ENCODE data around the gene FAM3A. TPM values are rescaled to one million over a fixed set of nuclear protein-coding genes. Genes with fewer than 3 reads are reported as not detected.

FAM3A gene
- total and polyA plus RNA-seq, 9 of the 15 experiments (the other 6 are each of a cell fraction or from before 2014, with no cell fraction given): 0.75 to 70.6 (median 27.0) TPM

DNA sequence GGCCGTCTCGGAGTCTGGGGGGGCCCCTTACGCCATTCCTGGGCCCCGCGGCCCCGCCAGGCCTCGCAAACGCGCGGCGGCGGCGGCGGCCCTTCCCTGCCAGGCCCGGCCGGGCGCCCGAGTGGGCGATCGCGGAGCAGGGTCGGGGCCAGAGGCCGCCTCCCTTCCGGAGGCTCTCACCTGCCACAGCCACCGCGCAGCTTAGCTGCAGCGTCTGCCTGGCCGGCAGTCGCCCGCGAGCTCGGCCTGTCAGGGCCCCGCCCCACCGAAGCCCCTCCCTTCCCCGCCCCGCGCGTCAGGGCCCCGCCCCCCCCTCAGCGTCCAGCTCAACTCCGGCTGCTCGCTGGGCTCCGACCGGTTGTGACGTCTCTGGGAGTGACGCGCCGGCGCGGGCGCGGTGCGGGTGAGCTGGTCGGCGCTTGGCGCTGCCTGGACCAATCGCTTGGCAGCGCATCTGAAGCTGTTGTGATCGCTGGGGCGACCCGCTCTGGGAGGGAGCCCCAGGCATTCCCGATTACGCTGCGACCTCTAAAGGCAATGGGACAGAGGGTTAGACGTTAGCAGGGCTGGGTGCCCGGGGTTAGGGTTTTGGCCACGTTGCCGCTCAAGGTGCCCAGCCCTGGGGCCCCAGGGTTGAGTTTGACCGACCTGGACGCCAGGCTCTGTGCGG lies 25.5 kb downstream of the FAM3A start, which contains the start of gene SLC10A3 (continued):
- TF ChIP-seq ZNF655 (CRISPR knock-in tag; IDR thresholded peaks at IDR 0.05) (no peak), RBM15 (IDR thresholded peaks at IDR 0.05; ENCODE audit: insufficient read depth, low read length) (no peak), SMAD3 (CRISPR knock-in tag; conservative IDR thresholded peaks at IDR 0.05) (no peak), CXXC5 (CRISPR knock-in tag; IDR thresholded peaks at IDR 0.05) (peak; percentile 63), NFE2L1 (tag; IDR thresholded peaks at IDR 0.05; ENCODE audit: borderline replicate concordance, low read depth) (no peak), RREB1 (CRISPR knock-in tag; IDR thresholded peaks at IDR 0.05) (no peak), SETDB1 (IDR thresholded peaks at IDR 0.05; ENCODE audit: low read length) (no peak), ZNF197 (CRISPR knock-in tag; IDR thresholded peaks at IDR 0.05; ENCODE audit: low read depth) (no peak), ZNF644 (tag; IDR thresholded peaks at IDR 0.05; ENCODE audit: low read depth) (no peak), POLR2AphosphoS5 (IDR thresholded peaks at IDR 0.05; ENCODE audit: control insufficient read depth, insufficient read depth, low read depth, low read length) (peak; percentile 60), HDGF (IDR thresholded peaks at IDR 0.05) (no peak), ZNF165 (CRISPR knock-in tag; IDR thresholded peaks at IDR 0.05; ENCODE audit: borderline replicate concordance) (no peak), PML (IDR thresholded peaks at IDR 0.05; ENCODE audit: low read length) (peak; percentile 16; the same call in 1 of the 2 replicates), NBN (IDR thresholded peaks at IDR 0.05; ENCODE audit: low read depth) (no peak), DACH1 (IDR thresholded peaks at IDR 0.05; ENCODE audit: partially characterized antibody) (no peak), YY1 (IDR thresholded peaks at IDR 0.05; ENCODE audit: borderline replicate concordance in 1 of 3, control insufficient read depth in 1 of 3, extremely low read depth in 1 of 3, insufficient read depth in 3 of 3, insufficient read length in 1 of 3, insufficient replicate concordance in 2 of 3, low read depth in 1 of 3, low read length in 2 of 3) (no peak), ZNF639 (CRISPR knock-in tag; conservative IDR thresholded peaks at IDR 0.05 in 1 of 2, IDR thresholded peaks at IDR 0.05 in 1 of 2) (no peak), TCF7 (IDR thresholded peaks at IDR 0.05; ENCODE audit: borderline replicate concordance) (no peak)
